ENCODE results near the gene RERE. TPM values are rescaled to one million over a fixed set of nuclear protein-coding genes. Genes with fewer than 3 reads are reported as not detected.

RERE gene
- polyA plus RNA-seq, 1 of the 3 experiments (the other 2 are of a cell fraction), result 8.1 TPM

DNA sequence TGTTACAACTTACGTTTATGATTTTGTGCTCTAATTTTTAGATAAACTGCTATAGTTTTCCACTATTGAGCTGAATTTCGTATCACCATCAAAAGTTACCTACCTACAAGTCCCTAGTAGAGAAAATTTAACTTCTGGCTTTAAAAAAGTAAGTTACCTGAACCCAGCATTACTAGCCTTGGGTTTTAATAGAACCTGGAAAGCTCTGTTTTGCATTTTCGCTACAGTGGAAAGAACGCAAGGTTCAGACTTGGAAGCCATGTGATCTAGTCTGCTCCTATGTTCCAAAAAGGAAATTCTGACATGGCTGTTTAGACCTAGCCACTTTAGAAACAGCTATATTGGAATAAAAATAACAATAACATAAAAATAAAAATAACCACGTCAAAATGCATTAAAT lies 389.0 kb downstream of the RERE start:
- ChIA-PET POLR2A (no interaction called here), CTCF (interaction anchor here (1.3 to 1.6 kb wide), 2 partner anchors 9 to 14 kb away, joined by 3 to 5 read pairs; no protein-coding TSS in a partner anchor)
- Histone ChIP-seq H3K4me1 (ENCODE audit: control insufficient read depth in 1 of 2, insufficient read depth in 2 of 2, low read depth in 1 of 2, low read length in 1 of 2) (peaks cover 10 to 18% of the 10 kb centered on the region in 2 experiments; a peak in 3 of 4 replicates), H3K9ac (no peak overlapping the region), H2AFZ (ENCODE audit: low read depth) (no peak overlapping the region), H4K20me1 (ENCODE audit: insufficient read depth) (no peaks in the 10 kb centered on the region), H3F3A (replicated peaks; ENCODE audit: insufficient read depth) (peaks cover 10% of the 10 kb centered on the region), H3K79me2 (ENCODE audit: insufficient read depth) (no peaks in the 10 kb centered on the region), H3K4me3 (ENCODE audit: low read depth in 2 of 2, low read length in 1 of 2) (no peak overlapping the region), H3K9me3 (no peaks in the 10 kb centered on the region), H3K9me2 (no peaks in the 10 kb centered on the region), H3K4me2 (no peak overlapping the region), H3K27me3 (ENCODE audit: insufficient read depth) (no peaks in the 10 kb centered on the region), H3K27ac (ENCODE audit: low read depth in 2 of 2, low read length in 1 of 2) (no peak overlapping the region), H3K36me3 (replicated peaks in 1 of 2; ENCODE audit: control insufficient read depth in 1 of 2, insufficient read depth in 2 of 2, low read length in 1 of 2) (no peaks in the 10 kb centered on the region)
- TF ChIP-seq POLR2AphosphoS5 (IDR thresholded peaks at IDR 0.05; ENCODE audit: low read depth, low read length) (no peak), USF2 (IDR thresholded peaks at IDR 0.05; ENCODE audit: borderline replicate concordance, low read depth, low read length) (no peak), EZH2phosphoT487 (IDR thresholded peaks at IDR 0.05; ENCODE audit: borderline replicate concordance, low read depth) (no peak), EP300 (IDR thresholded peaks at IDR 0.05; ENCODE audit: borderline replicate concordance in 1 of 2, low read depth in 1 of 2, low read length in 1 of 2) (no peak)
- WGBS (ENCODE audit: low lambda C conversion rate), result 96% methylated on average over 5 of the region's 5 CpGs
- no peak for DNase-seq

DNA sequence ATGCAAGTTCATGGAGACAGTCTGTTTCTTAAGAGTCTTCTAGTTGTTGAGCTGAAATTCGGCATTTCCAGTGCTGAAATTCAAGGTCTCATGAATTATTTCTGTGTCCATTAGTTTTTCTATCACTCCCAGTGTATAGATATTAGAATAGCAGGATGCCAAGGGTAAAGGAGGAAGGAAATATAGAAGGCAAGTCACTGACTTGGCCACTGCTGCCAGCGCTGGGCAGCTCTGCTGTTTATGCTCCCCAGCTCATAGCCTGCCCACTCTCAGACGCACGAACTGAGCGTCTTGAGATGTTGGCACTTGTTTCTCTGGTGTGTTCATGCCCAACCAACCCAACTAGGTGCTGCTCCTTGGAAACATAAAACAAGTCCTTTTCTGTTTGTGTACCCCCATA lies 389.5 kb downstream of the RERE start:
- Histone ChIP-seq H3K9ac (no peak overlapping the region), H3K27ac (ENCODE audit: low read depth in 2 of 2, low read length in 1 of 2) (no peak overlapping the region), H3K27me3 (ENCODE audit: insufficient read depth) (no peaks in the 10 kb centered on the region), H3K9me2 (no peaks in the 10 kb centered on the region), H3K4me3 (ENCODE audit: low read depth in 2 of 2, low read length in 1 of 2) (no peak overlapping the region), H3K79me2 (ENCODE audit: insufficient read depth) (peaks cover 4% of the 10 kb centered on the region), H3K4me1 (ENCODE audit: control insufficient read depth in 1 of 2, insufficient read depth in 2 of 2, low read depth in 1 of 2, low read length in 1 of 2) (peaks cover 10 to 18% of the 10 kb centered on the region in 2 experiments; a peak in 3 of 4 replicates), H3K36me3 (replicated peaks in 1 of 2; ENCODE audit: control insufficient read depth in 1 of 2, insufficient read depth in 2 of 2, low read length in 1 of 2) (no peaks in the 10 kb centered on the region), H4K20me1 (ENCODE audit: insufficient read depth) (no peaks in the 10 kb centered on the region), H3K4me2 (no peak overlapping the region), H2AFZ (ENCODE audit: low read depth) (no peak overlapping the region), H3K9me3 (no peaks in the 10 kb centered on the region), H3F3A (replicated peaks; ENCODE audit: insufficient read depth) (peaks cover 10% of the 10 kb centered on the region)
- ChIA-PET CTCF (interaction anchor here (1.0 to 1.6 kb wide), 3 partner anchors 10 to 413 kb away, joined by 3 to 5 read pairs (median 4); no protein-coding TSS in a partner anchor), POLR2A (interaction anchor here (0.6 kb wide), 1 partner anchor 45 kb away, joined by 4 read pairs; no protein-coding TSS in a partner anchor)
- 95% methylated on average over 5 of the region's 5 CpGs for WGBS (ENCODE audit: low lambda C conversion rate)
- no peak for TF ChIP-seq POLR2AphosphoS5 (IDR thresholded peaks at IDR 0.05; ENCODE audit: low read depth, low read length)
- no peak for TF ChIP-seq SIN3A (IDR thresholded peaks at IDR 0.05; ENCODE audit: borderline replicate concordance, low read depth, low read length)
- no peak for TF ChIP-seq TCF12 (IDR thresholded peaks at IDR 0.05)
- TF ChIP-seq CHD2 (IDR thresholded peaks at IDR 0.05; ENCODE audit: low read length, partially characterized antibody), result no peak
- TF ChIP-seq MEF2A (IDR thresholded peaks at IDR 0.05; ENCODE audit: borderline replicate concordance, low read depth), result no peak
- no peak for TF ChIP-seq GATA2 (CRISPR knock-in tag; IDR thresholded peaks at IDR 0.05)
- TF ChIP-seq, protein P1, sequence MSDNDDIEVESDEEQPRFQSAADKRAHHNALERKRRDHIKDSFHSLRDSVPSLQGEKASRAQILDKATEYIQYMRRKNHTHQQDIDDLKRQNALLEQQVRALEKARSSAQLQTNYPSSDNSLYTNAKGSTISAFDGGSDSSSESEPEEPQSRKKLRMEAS (IDR thresholded peaks at IDR 0.05; ENCODE audit: low read depth), result no peak
- TF ChIP-seq YY1 (IDR thresholded peaks at IDR 0.05; ENCODE audit: low read depth), result no peak
- DNase-seq, result no peak

Data from SK-N-SH (cell line).